Heart right ventricle (tissue), 16 donors: ENCODE measurements around the gene CFAP92. TPM values are rescaled to one million over a fixed set of nuclear protein-coding genes. Genes with fewer than 3 reads are reported as not detected.

ENCODE experiments used
- ATAC-seq, 8 donors: fragments of 200-7000 bp; cut with Tn5 transposase; one replicate each; pipeline ENCODE4 v1.9.1; 2020; ENCODE audit warnings: mild to moderate bottlenecking in 8 of 8, moderate library complexity in 8 of 8, moderate number of reproducible peaks in 1 of 8
- DNase-seq, 2 donors: peaks; one replicate each; pipeline ENCODE4 v3.0.0-alpha.2; 2020
- H3K27ac ChIP-seq, 10 donors: fragments of 200-600 bp; sonication (generic) in 2 of 10; one replicate each; pipeline versions ENCODE4 v1.5.0 to v1.8.0; 2020 to 2022; ENCODE audit warnings: mild to moderate bottlenecking in 3 of 10
- H3K27me3 ChIP-seq, 7 donors: fragments of 200-600 bp; one replicate each; pipeline ENCODE4 v1.8.0; 2021 to 2022; ENCODE audit warnings: mild to moderate bottlenecking in 2 of 7
- H3K36me3 ChIP-seq, 9 donors: fragments of 200-600 bp; sonication (generic) in 1 of 9; one replicate each; pipeline versions ENCODE4 v1.5.0 to v1.8.0; 2020 to 2022; ENCODE audit warnings: mild to moderate bottlenecking in 2 of 9
- H3K4me1 ChIP-seq, 9 donors: fragments of 200-600 bp; sonication (generic) in 1 of 9; one replicate each; pipeline versions ENCODE4 v1.5.0 to v1.8.0; 2020 to 2022; ENCODE audit warnings: mild to moderate bottlenecking in 4 of 9
- H3K4me3 ChIP-seq, 10 donors: fragments of 200-600 bp; sonication (generic) in 2 of 10; one replicate each; pipeline versions ENCODE4 v1.5.0 to v1.8.0; 2020 to 2022; ENCODE audit warnings: mild to moderate bottlenecking in 7 of 10, moderate library complexity in 2 of 10
- H3K9me3 ChIP-seq, 11 donors: fragments of 200-600 bp in 10 of 11; sonication (generic) in 2 of 11; one replicate each; pipeline versions ENCODE4 v1.5.0 to v1.8.0; 2013 to 2022; ENCODE audit warnings: mild to moderate bottlenecking in 2 of 11, control low read depth in 1 of 11, moderate library complexity in 1 of 11
- CTCF ChIP-seq, 9 donors: fragments of 200-600 bp; sonication (generic) in 2 of 9; IDR thresholded peaks; one replicate each; pipeline versions ENCODE4 v1.5.0 to v1.8.0; 2021 to 2022; ENCODE audit warnings: antibody characterized with exemption in 9 of 9, mild to moderate bottlenecking in 5 of 9, moderate library complexity in 1 of 9
- WGBS, 2 donors: extraction: QIAGEN DNeasy Blood & Tissue Kit; methylation state at CpG; one replicate each; pipeline ENCODE4 v1.1.7; 2013; ENCODE audit warnings: inconsistent platforms in 1 of 2; 5-methylcytosine and 5-hydroxymethylcytosine counted together
- intact Hi-C, 10 donors: fragments of 100-400 bp; cut with DNase I; formaldehyde crosslinking; loops; one replicate each; pipeline versions ENCODE4 v1.11.1 to v1.14.2; 2022
- polyA plus RNA-seq, 2 donors: library from polyadenylated mRNA; stranded (reverse); fragments of 200-250 nt; gene quantifications; one replicate each; pipeline ENCODE4 v1.2.3, GENCODE V29; 2013
- total RNA-seq, 10 donors: library from RNA; stranded (reverse); fragmentation: NEBNext Ultra II Directional in 3 of 10; extraction: Animal tissue kit (Norgen Biotek cat#: 25700) in 3 of 10; gene quantifications; one replicate each; pipeline versions ENCODE4 v1.2.1 to v1.2.4, GENCODE V29; 2021 to 2023
- donor health status: Arrhythmogenic right ventricular cardiomyopathy.
- donor health status: ischemic (EF 13 %, LVEDD 7.1; RV severe dilation, severe dysfunction).
- donor health status: healthy with polysubstance abuse.
- donor health status: DM: no; HTN: yes; CAD: no.
- donor health status: DM: no; HTN: no; CAD: no.
- donor health status: ischemic (EF 25% LVEDD 6.9; RV normal size, moderate dysfunction).
- donor health status: ischemic (EF 25% LVEDD 5.7; RV mildly dilated, moderate dysfunction).
- donor health status: healthy.
- donor health status: DM: yes; HTN: yes; CAD: no.
- donor health status: Ischemic cardiomyopathy.
- donor health status: ischemic (EF 35%, LVEDD 5.7; RV mildly dilated, moderate dysfunction).
- donor health status: nonischemic (EF 11% LVEDD 7.7; RV severe dilation, severe dysfunction).
- donor health status: DM: yes; HTN: yes; CAD: no.
- donor health status: PGD.
- donor health status: ischemic (EF 29% LVEDD 5.4; RV normal size, mild dysfunction).
- donor health status: nonischemic (EF 23%, LVEDD 6.1; RV moderate dilation, normal function).

The CFAP92 gene
- total and polyA plus RNA-seq, 12 donors, result 0.12 to 1.2 (median 0.41) TPM

- Histone ChIP-seq H3K4me1 (peaks cover 15 to 86% (median 45%) of the 10 kb centered on the region in 9 donors), H3K36me3 (no peaks in the 10 kb centered on the region), H3K4me3 (no peak overlapping the region), H3K27ac (peak overlapping the region; percentile 28 to 93 (median 69)), H3K27me3 (no peaks in the 10 kb centered on the region), H3K9me3 (no peaks in the 10 kb centered on the region)
- 45 to 56% methylated on average over 15 of the region's 15 CpGs for WGBS, 2 donors
- intact Hi-C loops, result no loop called here
- ATAC-seq (peak; percentile 65 to 83 (median 73)), DNase-seq (peak; percentile 83 to 86)
- TF ChIP-seq CTCF (IDR thresholded peaks at IDR 0.05), result no peak
Measured at GRCh38 chr3:129022114-129023007, 28.5 kb upstream of the CFAP92 start.

- ATAC-seq (no peak), DNase-seq (no peak)
- Histone ChIP-seq H3K27me3 (no peaks in the 10 kb centered on the region), H3K27ac (peak overlapping the region in 6 of 10 donors; percentile 17 to 93 (median 66)), H3K9me3 (no peaks in the 10 kb centered on the region), H3K36me3 (no peaks in the 10 kb centered on the region), H3K4me1 (peaks cover 12 to 88% (median 44%) of the 10 kb centered on the region in 9 donors), H3K4me3 (no peak overlapping the region)
- intact Hi-C loops, result no loop called here
- 77 to 81% methylated on average over 6 of the region's 6 CpGs for WGBS, 2 donors
- no peak for TF ChIP-seq CTCF (IDR thresholded peaks at IDR 0.05)
Measured at GRCh38 chr3:129021140-129021551, 27.3 kb upstream of the CFAP92 start.

GRCh38 chr3:129020691-129021090 is 26.8 kb upstream of the CFAP92 start:
- Histone ChIP-seq H3K36me3 (no peaks in the 10 kb centered on the region), H3K4me1 (peaks cover 7 to 88% (median 44%) of the 10 kb centered on the region in 9 donors), H3K27me3 (no peaks in the 10 kb centered on the region), H3K4me3 (no peak overlapping the region), H3K27ac (peak overlapping the region in 6 of 10 donors; percentile 17 to 93 (median 66)), H3K9me3 (no peaks in the 10 kb centered on the region)
- intact Hi-C loops, result no loop called here
- DNase-seq (no peak), ATAC-seq (no peak)
- no peak for TF ChIP-seq CTCF (IDR thresholded peaks at IDR 0.05)
- WGBS, 2 donors, result 66 to 80% methylated on average over 5 of the region's 5 CpGs

GRCh38 chr3:129019266-129019665 is 25.4 kb upstream of the CFAP92 start:
- Histone ChIP-seq H3K36me3 (no peaks in the 10 kb centered on the region), H3K4me3 (no peak overlapping the region), H3K4me1 (peaks cover 7 to 88% (median 48%) of the 10 kb centered on the region in 9 donors), H3K27ac (peak overlapping the region in 3 of 10 donors; percentile 92 to 94 (median 93)), H3K9me3 (no peaks in the 10 kb centered on the region), H3K27me3 (no peaks in the 10 kb centered on the region)
- no peak for TF ChIP-seq CTCF (IDR thresholded peaks at IDR 0.05)
- DNase-seq, result no peak
- 88 to 90% methylated on average over 3 of the region's 3 CpGs for WGBS, 2 donors
- ATAC-seq, result no peak
- intact Hi-C loops, result no loop called here
